ENCODE results near the gene TPK1. TPM values are rescaled to one million over a fixed set of nuclear protein-coding genes. Genes with fewer than 3 reads are reported as not detected.
A peak's percentile ranks its signal among the peaks of the same experiment; 100 is the strongest.
"Not testable (repeated sequence)": the region's sequence is repeated elsewhere in the genome, so short reads cannot be mapped to it uniquely, and the experiment has no call there.

The TPK1 gene
- total RNA-seq, 1 donor from 2014 or later, result 13.5 TPM

- no peak for DNase-seq (ENCODE audit: low spot score)
Observed at GRCh38 chr7:144641389-144642044, 194.3 kb downstream of the TPK1 start.

GRCh38 chr7:144632724-144633123, 203.1 kb downstream of the TPK1 start:
- no peak for DNase-seq (ENCODE audit: low spot score)

DNA sequence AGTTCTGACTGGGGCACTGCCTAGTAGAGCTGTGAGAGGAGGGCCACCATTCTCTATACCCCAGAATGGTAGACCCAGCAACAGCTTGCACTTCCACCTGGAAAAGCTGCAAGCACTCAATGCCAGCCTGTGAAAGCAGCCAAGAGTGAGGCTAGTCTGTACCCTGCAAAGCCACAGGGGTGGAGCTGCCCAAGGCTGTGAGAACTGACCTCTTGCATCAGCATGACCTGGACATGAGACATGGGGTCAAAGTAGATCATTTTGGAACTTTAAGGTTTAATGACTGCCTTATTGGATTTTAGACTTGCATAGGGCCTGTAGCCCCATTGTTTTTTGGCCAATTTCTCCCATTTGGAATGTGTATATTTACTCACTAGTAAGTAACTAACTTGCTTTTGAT, 206.3 kb downstream of the TPK1 start:
- no peak for DNase-seq (ENCODE audit: low spot score)

GRCh38 chr7:144629011-144629410, 206.8 kb downstream of the TPK1 start:
- no peak for DNase-seq (ENCODE audit: low spot score)

- DNase-seq (ENCODE audit: low spot score), result no peak
Observed at GRCh38 chr7:144628176-144628575, 207.7 kb downstream of the TPK1 start.

DNA sequence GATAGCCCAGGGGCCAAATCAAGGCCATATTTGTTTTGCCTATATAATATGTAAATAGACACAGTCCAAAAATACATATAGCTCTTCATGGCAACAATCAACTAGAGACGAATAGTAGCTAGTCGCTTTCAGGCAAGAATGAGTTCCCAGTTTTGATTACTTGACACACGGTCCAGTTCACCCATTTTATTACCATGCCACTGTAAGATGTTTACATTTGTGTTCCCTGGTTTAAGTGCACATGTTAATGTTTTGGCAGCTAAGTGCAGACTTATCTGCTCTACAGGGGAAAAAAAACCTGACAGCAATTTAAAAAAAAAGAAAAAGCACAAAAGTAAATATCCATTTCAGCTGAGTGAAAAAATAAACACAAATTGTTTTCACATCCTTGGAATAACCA, 213.1 kb downstream of the TPK1 start:
- DNase-seq (ENCODE audit: low spot score), result no peak

- DNase-seq (ENCODE audit: low spot score), result peak; percentile 97
Observed at GRCh38 chr7:144606261-144606660, 229.6 kb downstream of the TPK1 start.

GRCh38 chr7:144596953-144597352, 238.9 kb downstream of the TPK1 start:
- no peak for DNase-seq (ENCODE audit: low spot score)

DNA sequence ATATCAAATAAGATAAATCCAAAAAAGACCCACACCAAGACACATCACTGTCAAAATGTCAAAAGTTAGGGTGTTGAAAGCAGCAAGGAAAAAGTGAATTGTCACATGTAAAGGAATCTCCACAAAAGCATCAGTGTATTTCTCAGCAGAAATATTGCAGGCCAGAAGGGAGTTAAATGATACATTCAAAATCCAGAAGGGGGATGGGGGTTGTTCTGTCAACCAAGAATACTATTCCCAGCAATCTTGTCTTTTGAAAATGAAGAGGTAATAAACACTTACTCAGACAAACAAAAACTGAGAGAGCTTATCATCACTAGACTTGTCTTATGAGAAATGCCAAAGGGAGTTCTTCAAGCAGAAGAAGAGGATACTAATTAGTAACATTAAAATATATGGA, 241.3 kb downstream of the TPK1 start:
- DNase-seq (ENCODE audit: low spot score), result no peak

DNA sequence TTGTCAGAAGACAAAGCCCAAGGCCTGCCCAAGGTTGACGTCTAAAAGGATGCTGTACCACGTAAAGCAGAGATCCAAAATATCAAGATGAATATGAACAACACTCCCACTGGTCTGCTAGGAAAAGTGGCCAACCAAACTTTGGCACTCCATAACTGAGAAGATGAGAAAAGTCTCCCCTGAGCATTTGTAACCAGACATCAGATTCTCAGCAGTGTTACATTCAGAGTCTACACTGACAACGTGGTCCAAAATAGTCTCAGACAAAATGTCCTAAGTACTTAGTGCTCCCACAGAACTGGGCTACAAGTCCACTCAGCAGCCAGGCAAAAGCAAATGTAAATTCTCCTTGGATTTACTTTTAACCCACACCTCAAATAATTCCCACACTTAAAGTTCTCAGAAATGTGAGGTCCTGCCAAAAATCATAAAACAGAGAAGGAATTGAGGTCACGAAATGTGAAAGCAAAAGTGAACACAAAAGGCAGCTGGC, 247.2 kb downstream of the TPK1 start:
- DNase-seq (ENCODE audit: low spot score), result peak; percentile 80

GRCh38 chr7:144587701-144588100, 248.2 kb downstream of the TPK1 start:
- DNase-seq (ENCODE audit: low spot score), result no peak

GRCh38 chr7:144584726-144585125, 251.1 kb downstream of the TPK1 start:
- no peak for DNase-seq (ENCODE audit: low spot score)

GRCh38 chr7:144579687-144580086, 256.2 kb downstream of the TPK1 start:
- no peak for DNase-seq (ENCODE audit: low spot score)

DNA sequence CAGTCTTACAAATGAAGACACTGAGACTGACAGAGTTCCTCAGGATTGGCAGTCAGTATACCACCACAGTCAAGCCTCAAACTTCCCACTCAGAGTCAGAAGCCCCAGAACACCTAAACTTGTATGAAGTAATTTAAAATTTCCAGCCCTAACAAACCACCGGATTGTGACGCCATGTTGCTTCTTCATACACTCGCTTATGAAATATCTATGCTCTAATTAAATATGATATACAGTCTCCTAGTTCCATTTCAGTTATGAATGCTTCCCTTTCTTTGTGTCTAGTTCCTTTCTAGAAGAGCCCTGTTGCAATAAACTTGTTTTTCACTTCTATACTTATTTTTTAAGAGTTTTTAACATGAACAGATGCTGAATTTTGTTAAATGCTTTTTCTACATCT, 260.4 kb downstream of the TPK1 start:
- no peak for DNase-seq (ENCODE audit: low spot score)

DNA sequence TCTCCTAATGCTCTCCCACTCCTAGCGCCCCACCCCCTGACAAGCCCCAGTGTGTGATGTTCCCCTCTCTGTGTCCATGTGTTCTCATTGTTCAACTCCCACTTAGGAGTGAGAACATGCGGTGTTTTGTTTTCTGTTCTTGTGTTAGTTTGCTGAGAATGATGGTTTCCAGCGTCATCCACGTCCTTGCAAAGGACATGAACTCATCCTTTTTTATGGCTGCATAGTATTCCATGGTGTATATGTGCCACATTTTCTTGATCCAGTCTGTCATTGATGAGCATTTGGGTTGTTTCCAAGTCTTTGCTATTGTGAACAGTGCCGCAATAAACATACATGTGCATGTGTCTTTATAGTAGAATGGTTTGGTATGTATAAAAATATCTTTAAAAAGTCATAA, 261.1 kb downstream of the TPK1 start:
- DNase-seq (ENCODE audit: low spot score), result not testable (repeated sequence)

- no peak for DNase-seq (ENCODE audit: low spot score)
Observed at GRCh38 chr7:144568233-144568632, 267.6 kb downstream of the TPK1 start.

GRCh38 chr7:144565586-144565985, 270.3 kb downstream of the TPK1 start:
- no peak for DNase-seq (ENCODE audit: low spot score)

DNA sequence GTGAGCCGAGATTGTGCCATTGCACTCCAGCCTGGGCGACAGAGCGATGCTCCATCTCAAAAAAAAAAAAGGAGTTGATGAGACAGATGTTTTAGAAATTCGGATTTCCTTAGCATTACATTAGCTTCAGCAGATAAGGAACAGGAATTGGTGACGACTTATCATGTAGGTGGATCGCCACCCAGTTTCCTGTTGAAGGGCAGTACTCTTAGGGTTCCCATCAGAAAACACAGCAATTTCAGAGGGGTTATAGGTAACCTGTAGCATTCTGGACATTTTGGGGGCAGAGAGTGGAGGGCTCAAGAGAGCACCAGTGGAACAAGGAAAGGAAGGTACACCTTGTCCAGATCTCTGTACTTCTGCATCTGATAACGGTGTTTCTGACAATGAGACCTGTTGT, 286.0 kb downstream of the TPK1 start:
- DNase-seq (ENCODE audit: low spot score), result no peak

- DNase-seq (ENCODE audit: low spot score), result no peak
Observed at GRCh38 chr7:144548556-144548955, 287.3 kb downstream of the TPK1 start.

GRCh38 chr7:144547888-144548287, 288.0 kb downstream of the TPK1 start:
- DNase-seq (ENCODE audit: low spot score), result no peak

- DNase-seq (ENCODE audit: low spot score), result no peak
Observed at GRCh38 chr7:144546782-144547181, 289.1 kb downstream of the TPK1 start.

DNA sequence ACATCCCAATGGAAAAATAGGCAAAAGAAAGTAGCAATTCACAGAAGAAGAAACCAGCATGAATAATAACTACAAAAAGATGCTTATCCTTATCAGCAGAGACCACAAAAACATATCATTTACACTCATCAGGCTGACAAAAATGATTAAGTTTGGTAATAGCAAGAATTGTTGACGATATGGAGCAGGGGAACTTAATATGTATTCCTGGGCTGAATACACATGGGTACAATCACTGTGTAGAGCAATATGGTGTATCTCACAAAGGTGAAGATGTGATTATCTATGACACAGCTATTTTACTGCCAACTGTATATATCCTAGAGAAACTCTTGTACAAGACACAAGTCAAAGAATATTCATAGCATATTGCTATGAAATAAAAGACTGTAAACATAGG, 290.5 kb downstream of the TPK1 start:
- DNase-seq (ENCODE audit: low spot score), result peak; percentile 23

GRCh38 chr7:144534655-144535395, 301.0 kb downstream of the TPK1 start:
- no peak for DNase-seq (ENCODE audit: low spot score)
